Left lung (tissue), 10 donors: ENCODE data around the gene PRPF40A. TPM values are rescaled to one million over a fixed set of nuclear protein-coding genes. Genes with fewer than 3 reads are reported as not detected.
"Not testable (repeated sequence)": the region's sequence is repeated elsewhere in the genome, so short reads cannot be mapped to it uniquely, and the experiment has no call there.

Source experiments
- ATAC-seq: fragments of 200-7000 bp; cut with Tn5 transposase; one replicate; pipeline ENCODE4 v1.9.1; 2020; ENCODE audit warnings: moderate library complexity
- DNase-seq, 4 donors: peaks; one replicate each; pipeline ENCODE4 v3.0.0-alpha.2; 2013 to 2020
- H3K27ac ChIP-seq, 2 donors: fragments of 200-600 bp; sonication (generic) in 1 of 2; one replicate each; pipeline versions ENCODE4 v1.5.0 to v1.8.0; 2020 to 2021
- H3K27me3 ChIP-seq, 2 donors: fragments of 200-600 bp; sonication (generic) in 1 of 2; one replicate each; pipeline versions ENCODE4 v1.5.0 to v1.8.0; 2020 to 2021
- H3K36me3 ChIP-seq, 2 donors: fragments of 200-600 bp; sonication (generic) in 1 of 2; one replicate each; pipeline versions ENCODE4 v1.5.0 to v1.8.0; 2020 to 2021
- H3K4me1 ChIP-seq, 2 donors: fragments of 200-600 bp; one replicate each; pipeline ENCODE4 v1.8.0; 2021
- H3K4me3 ChIP-seq, 2 donors: fragments of 200-600 bp; sonication (generic) in 1 of 2; one replicate each; pipeline versions ENCODE4 v1.5.0 to v1.8.0; 2020 to 2021; ENCODE audit warnings: mild to moderate bottlenecking in 1 of 2
- H3K9me3 ChIP-seq, 2 donors: fragments of 200-600 bp; sonication (generic) in 1 of 2; one replicate each; pipeline versions ENCODE4 v1.5.0 to v1.8.0; 2020 to 2021
- intact Hi-C, 2 donors: fragments of 100-400 bp; cut with DNase I; formaldehyde crosslinking; loops; one replicate each; pipeline versions ENCODE4 v1.11.2 to v1.14.2; 2022
- polyA plus RNA-seq, 6 donors: library from polyadenylated mRNA; unstranded; fragments of 120-200 nt; gene quantifications; one replicate each; pipeline ENCODE4 v1.2.1, GENCODE V29; 2013; ENCODE audit not compliant: insufficient read length in 6 of 6
- total RNA-seq, 2 donors: library from RNA; stranded (reverse); fragmentation: NEBNext Ultra II Directional; extraction: Animal tissue kit (Norgen Biotek cat#: 25700); gene quantifications; one replicate each; pipeline ENCODE4 v1.2.1, GENCODE V29; 2021
- TF ChIP-seq, protein P1 (sequence below), 2 donors: fragments of 200-600 bp; sonication (generic) in 1 of 2; IDR thresholded peaks; one replicate each; pipeline versions ENCODE4 v1.5.0 to v1.8.0; 2021; ENCODE audit warnings: antibody characterized with exemption in 2 of 2
- donor health status: DM: no; HTN: yes; CAD: no.
- donor health status: DM: no; HTN: no; CAD: no.

The PRPF40A gene
- total and polyA plus RNA-seq, 8 donors: 68.8 to 165 (median 135) TPM

DNA sequence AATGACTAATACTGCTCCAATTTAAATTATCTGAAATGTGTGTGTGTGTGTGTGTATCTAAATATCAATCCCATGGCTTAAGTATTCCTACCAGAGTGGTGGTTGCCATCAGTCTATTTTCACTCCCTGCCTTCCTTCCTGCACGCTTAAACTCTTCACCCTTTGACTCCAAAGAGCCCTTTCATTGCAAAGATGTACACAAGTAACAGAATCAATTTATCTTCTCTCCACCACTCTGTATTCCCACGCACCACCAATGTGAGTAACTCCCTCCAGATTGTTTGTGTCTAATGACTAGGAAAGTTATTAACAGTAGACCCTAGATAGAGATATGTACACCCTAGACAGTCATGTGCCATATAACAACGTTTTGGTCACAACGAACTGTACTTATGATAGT, 44.0 kb upstream of the PRPF40A start:
- ATAC-seq (no peak), DNase-seq (no peak)
- no peak overlapping the region for H3K4me3 ChIP-seq
- no peaks in the 10 kb centered on the region for H3K9me3 ChIP-seq
- H3K36me3 ChIP-seq: peaks cover 0 to 35% of the 10 kb centered on the region in 2 donors
- H3K27me3 ChIP-seq: no peaks in the 10 kb centered on the region
- TF ChIP-seq, protein P1, sequence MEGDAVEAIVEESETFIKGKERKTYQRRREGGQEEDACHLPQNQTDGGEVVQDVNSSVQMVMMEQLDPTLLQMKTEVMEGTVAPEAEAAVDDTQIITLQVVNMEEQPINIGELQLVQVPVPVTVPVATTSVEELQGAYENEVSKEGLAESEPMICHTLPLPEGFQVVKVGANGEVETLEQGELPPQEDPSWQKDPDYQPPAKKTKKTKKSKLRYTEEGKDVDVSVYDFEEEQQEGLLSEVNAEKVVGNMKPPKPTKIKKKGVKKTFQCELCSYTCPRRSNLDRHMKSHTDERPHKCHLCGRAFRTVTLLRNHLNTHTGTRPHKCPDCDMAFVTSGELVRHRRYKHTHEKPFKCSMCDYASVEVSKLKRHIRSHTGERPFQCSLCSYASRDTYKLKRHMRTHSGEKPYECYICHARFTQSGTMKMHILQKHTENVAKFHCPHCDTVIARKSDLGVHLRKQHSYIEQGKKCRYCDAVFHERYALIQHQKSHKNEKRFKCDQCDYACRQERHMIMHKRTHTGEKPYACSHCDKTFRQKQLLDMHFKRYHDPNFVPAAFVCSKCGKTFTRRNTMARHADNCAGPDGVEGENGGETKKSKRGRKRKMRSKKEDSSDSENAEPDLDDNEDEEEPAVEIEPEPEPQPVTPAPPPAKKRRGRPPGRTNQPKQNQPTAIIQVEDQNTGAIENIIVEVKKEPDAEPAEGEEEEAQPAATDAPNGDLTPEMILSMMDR (IDR thresholded peaks at IDR 0.05): no peak
- intact Hi-C loops: no loop called here
- no peaks in the 10 kb centered on the region for H3K4me1 ChIP-seq
- no peak overlapping the region for H3K27ac ChIP-seq

DNA sequence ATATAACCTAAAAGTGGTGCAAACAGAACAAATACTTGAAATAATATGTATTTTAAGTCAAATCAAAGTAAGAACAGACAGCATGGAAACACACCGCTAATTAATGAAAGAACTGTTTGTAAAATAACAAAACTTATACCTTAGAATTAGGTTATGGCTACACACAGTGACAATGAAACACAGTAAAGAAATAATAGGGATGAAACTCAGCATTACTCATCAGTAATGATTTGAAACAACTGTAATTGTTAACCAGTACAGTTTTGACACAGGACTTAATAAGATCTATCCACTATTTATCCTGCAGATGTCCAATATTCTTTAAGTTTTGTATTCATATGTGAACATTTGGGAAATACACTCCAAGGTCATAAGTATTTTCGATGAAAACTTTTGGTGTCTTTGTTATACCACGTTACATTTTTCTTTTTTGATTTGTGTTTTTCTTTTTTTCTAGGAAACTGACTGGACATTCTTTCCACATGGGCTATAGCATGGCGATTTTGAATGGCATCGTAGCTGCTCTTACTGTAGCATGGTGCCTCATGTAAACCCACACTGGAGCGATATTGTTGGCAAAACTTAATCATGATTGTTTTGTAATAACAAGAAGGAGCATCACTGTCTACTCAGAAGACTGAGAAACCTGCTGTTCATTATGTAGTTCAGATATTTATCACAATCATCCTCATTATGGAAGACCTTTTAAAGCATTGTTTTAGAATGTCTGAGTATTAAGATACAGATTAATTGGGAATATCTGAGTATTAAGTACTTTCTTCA, 42.2 kb upstream of the PRPF40A start:
- Histone ChIP-seq H3K4me1 (no peaks in the 10 kb centered on the region), H3K9me3 (no peaks in the 10 kb centered on the region), H3K36me3 (peaks cover 0 to 47% of the 10 kb centered on the region in 2 donors), H3K27me3 (no peaks in the 10 kb centered on the region), H3K4me3 (no peak overlapping the region), H3K27ac (no peak overlapping the region)
- DNase-seq (no peak), ATAC-seq (no peak)
- intact Hi-C loops: no loop called here
- TF ChIP-seq, protein P1 (IDR thresholded peaks at IDR 0.05): no peak

- no peak for DNase-seq
- TF ChIP-seq, protein P1 (IDR thresholded peaks at IDR 0.05): no peak
- no peak for ATAC-seq
- H3K27ac ChIP-seq: no peak overlapping the region
- H3K27me3 ChIP-seq: no peaks in the 10 kb centered on the region
- H3K4me3 ChIP-seq: no peak overlapping the region
- no peaks in the 10 kb centered on the region for H3K4me1 ChIP-seq
- H3K9me3 ChIP-seq: no peaks in the 10 kb centered on the region
- intact Hi-C loops: no loop called here
- peaks cover 0 to 49% of the 10 kb centered on the region in 2 donors for H3K36me3 ChIP-seq
Observed at GRCh38 chr2:152755029-152755428, 37.8 kb upstream of the PRPF40A start.

DNA sequence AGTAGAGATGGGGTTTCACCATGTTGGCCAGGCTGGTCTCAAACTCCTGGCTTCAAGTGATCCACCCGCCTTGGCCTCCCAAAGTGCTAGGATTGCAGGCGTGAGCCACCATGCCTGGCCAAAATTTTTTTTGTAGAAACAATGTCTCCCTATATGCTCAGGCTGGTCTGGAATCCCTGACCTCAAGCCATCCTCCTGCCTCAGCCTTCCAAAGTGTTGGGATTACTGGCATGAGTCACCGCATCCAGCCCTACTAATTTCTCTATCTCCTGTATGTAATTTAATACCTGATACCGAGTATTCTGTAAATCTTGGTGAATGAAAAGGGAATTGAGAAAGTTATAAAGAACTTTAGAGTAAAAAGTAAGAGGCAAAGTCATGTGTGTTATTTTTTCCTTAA, 30.5 kb upstream of the PRPF40A start:
- H3K27me3 ChIP-seq, DNase-seq, ATAC-seq, H3K27ac ChIP-seq, intact Hi-C loops, H3K9me3 ChIP-seq, H3K4me1 ChIP-seq, H3K4me3 ChIP-seq: not testable (repeated sequence)
- H3K36me3 ChIP-seq: peaks cover 0 to 30% of the 10 kb centered on the region in 2 donors

- intact Hi-C loops: no loop called here
Observed at GRCh38 chr2:152743002-152743401, 25.7 kb upstream of the PRPF40A start.

More at GRCh38 chr2:152743002-152743401, 25.7 kb upstream of the PRPF40A start:
- no peak for DNase-seq
- peak; percentile 74 for ATAC-seq
- no peak overlapping the region for H3K27ac ChIP-seq
- no peaks in the 10 kb centered on the region for H3K27me3 ChIP-seq
- H3K9me3 ChIP-seq: no peaks in the 10 kb centered on the region
- no peak overlapping the region for H3K4me3 ChIP-seq
- TF ChIP-seq, protein P1 (IDR thresholded peaks at IDR 0.05): peak in 1 of 2 donors; percentile 29
- H3K36me3 ChIP-seq: peaks cover 0 to 36% of the 10 kb centered on the region in 2 donors
- no peaks in the 10 kb centered on the region for H3K4me1 ChIP-seq
